VCaP (cell line): ENCODE measurements around the gene GPAM.

Experiments used
- H3K27ac ChIP-seq: fragments of 450-650 bp; 2 replicates; pipeline ENCODE4 v1.5.1; 2017
- CTCF ChIP-seq: fragments of 450-650 bp; conservative IDR thresholded peaks from 2 replicates; pipeline ENCODE4 v1.5.1; 2017; ENCODE audit warnings: mild to moderate bottlenecking, moderate library complexity

GPAM gene

GRCh38 chr10:112218960-112219359 is 35.4 kb upstream of the GPAM start:
- no peak for TF ChIP-seq CTCF
- H3K27ac ChIP-seq: no peak overlapping the region

DNA sequence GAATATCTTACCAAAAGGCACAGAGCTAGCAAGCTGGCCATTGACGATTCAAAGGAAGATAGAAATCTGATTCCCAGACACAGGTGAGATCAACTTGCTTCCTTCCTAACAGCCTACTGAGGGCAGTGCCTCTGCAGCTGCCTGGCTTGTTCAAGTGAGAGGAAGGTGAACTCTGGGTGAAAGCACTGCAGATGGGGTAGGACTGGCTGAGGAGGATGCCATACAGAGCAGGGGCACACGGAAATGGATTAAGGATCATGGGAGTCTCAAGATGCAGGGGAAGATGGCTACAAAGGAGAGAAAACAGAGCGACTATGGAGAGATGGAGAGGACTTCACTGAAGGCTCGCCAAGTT is 34.4 kb upstream of the GPAM start:
- no peak for TF ChIP-seq CTCF
- H3K27ac ChIP-seq: no peak overlapping the region

- H3K27ac ChIP-seq: no peak overlapping the region
- no peak for TF ChIP-seq CTCF
Measured at GRCh38 chr10:112217386-112218035, 33.9 kb upstream of the GPAM start.

DNA sequence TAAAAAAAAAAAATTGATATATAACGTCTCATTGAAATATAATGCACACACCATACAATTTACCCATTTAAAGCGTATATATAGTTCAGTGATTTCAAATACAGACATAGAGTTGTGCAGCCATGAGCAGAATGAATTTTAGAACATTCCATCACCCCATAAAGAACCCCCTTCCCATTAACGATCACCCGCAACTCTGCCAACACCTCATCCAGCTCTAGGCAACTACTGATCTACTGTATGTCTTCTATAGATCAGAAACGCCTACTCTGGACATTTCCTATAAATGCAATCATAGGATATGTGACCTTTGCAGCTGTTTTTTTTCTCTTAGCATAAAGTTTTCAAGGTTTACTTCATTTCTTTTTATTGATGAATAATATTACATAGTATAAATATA is 33.4 kb upstream of the GPAM start:
- H3K27ac ChIP-seq: no peak overlapping the region
- no peak for TF ChIP-seq CTCF

DNA sequence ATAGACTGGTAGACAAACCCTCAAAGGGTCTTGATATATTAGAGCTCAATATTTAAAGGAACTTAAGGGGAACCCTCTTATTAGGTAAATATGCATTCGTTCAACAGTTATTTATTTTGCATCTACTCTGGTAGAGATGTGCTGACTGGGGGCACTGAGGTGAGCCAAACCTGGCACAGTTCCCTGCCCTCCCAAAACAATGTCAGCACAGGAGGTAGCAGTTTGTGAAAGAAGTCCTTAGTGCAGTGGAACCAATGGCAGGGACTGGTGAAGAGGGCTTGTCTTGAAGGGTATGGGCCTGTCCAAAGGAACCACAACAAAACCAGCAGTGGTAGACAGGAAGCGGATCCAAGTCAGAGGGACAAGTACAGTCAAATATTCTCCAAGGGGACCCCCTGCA is 32.6 kb upstream of the GPAM start:
- no peak overlapping the region for H3K27ac ChIP-seq
- TF ChIP-seq CTCF: no peak

GRCh38 chr10:112215342-112215774 is 31.8 kb upstream of the GPAM start:
- H3K27ac ChIP-seq: no peak overlapping the region
- no peak for TF ChIP-seq CTCF

- no peak for TF ChIP-seq CTCF
- no peak overlapping the region for H3K27ac ChIP-seq
Measured at GRCh38 chr10:112214298-112214926, 30.8 kb upstream of the GPAM start.
